RWPE1 (cell line): ENCODE results near the gene HSD17B11.
A peak's percentile ranks its signal among the peaks of the same experiment; 100 is the strongest.

Experiments
- CTCF ChIA-PET: fragments of 350-600 bp; sonication (Branson Sonifier 250); formaldehyde crosslinking; extraction: SDS; loops from one replicate; lab custom pipeline; 2021; lab: Yijun Ruan, JAX
- POLR2A ChIA-PET: fragments of 400-600 bp; formaldehyde crosslinking; extraction: SDS; loops from one replicate; lab custom pipeline; 2020; ENCODE audit warnings: antibody characterized with exemption; ENCODE audit not compliant: low non-redundant PET; lab: Yijun Ruan, JAX
- DNase-seq: peaks from one replicate; pipeline ENCODE4 v3.0.0; 2012; ENCODE audit warnings: low spot score
- H3K27ac ChIP-seq: fragments of 450-650 bp; 2 replicates; pipeline ENCODE4 v1.5.1; 2017
- TF ChIP-seq, protein P1 (sequence below): fragments of 450-650 bp; conservative IDR thresholded peaks from 2 replicates; pipeline ENCODE4 v1.5.1; 2017; ENCODE audit warnings: low read depth, mild to moderate bottlenecking

The HSD17B11 gene

GRCh38 chr4:87377816-87378215 is 13.2 kb downstream of the HSD17B11 start:
- POLR2A ChIA-PET, result no interaction called here
- no peak for DNase-seq
- CTCF ChIA-PET, result no interaction called here
- TF ChIP-seq, protein P1, sequence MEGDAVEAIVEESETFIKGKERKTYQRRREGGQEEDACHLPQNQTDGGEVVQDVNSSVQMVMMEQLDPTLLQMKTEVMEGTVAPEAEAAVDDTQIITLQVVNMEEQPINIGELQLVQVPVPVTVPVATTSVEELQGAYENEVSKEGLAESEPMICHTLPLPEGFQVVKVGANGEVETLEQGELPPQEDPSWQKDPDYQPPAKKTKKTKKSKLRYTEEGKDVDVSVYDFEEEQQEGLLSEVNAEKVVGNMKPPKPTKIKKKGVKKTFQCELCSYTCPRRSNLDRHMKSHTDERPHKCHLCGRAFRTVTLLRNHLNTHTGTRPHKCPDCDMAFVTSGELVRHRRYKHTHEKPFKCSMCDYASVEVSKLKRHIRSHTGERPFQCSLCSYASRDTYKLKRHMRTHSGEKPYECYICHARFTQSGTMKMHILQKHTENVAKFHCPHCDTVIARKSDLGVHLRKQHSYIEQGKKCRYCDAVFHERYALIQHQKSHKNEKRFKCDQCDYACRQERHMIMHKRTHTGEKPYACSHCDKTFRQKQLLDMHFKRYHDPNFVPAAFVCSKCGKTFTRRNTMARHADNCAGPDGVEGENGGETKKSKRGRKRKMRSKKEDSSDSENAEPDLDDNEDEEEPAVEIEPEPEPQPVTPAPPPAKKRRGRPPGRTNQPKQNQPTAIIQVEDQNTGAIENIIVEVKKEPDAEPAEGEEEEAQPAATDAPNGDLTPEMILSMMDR, result no peak
- no peak overlapping the region for H3K27ac ChIP-seq

DNA sequence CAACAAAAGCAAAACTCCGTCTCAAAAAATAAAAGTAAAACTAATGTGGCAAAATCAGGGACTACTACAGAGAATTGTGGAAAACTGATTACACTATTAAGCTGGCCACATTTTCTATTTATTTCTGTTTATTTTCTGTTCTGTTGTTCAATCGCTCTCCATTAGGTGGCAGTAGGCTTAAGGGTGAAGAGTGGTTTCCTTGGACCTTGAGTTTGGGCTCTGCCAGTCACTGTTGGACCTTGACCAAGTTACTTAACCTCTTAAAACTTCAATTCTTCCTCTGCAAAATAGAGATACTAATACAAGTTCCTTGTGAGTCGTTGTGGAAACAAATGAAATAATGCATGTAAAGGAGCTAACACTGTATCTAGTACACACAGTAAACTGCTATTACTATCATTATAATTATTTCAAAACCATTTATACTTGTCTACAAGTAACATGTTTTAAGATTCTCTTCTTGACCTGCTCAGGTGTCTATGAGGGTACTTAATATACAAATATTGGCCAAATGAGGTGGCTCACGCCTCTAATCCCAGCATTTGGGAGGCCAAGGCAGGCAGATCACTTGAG is 15.2 kb downstream of the HSD17B11 start:
- ChIA-PET POLR2A (no interaction called here), CTCF (interaction anchor here (0.6 to 1.7 kb wide), 10 partner anchors 12 to 992 kb away, joined by 3 to 13 read pairs (median 3); no protein-coding TSS in a partner anchor)
- H3K27ac ChIP-seq, result peak overlapping the region; percentile 20; the same call in 1 of the 2 replicates
- DNase-seq, result peak; percentile 27
- TF ChIP-seq, protein P1, result peak; percentile 71

DNA sequence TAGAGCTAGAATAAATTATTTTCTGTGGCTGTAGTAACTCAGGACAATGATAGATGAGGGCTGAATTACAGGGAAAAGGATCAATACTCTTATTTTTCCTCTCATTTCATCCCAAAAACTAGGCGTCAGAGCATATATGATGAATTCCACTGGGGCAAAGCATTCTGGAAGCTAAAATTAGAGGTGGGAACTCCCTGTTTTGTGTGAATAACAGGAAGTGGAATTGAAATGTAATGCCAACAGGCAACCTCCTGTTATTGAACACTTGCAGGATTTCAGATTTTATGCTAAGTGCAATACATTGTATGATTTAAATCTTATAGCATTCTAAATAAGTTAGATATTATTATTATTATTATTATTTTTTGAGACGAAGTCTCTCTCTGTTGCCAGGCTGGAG is 20.9 kb downstream of the HSD17B11 start:
- no peak overlapping the region for H3K27ac ChIP-seq
- CTCF ChIA-PET, result no interaction called here
- TF ChIP-seq, protein P1, result no peak
- POLR2A ChIA-PET, result no interaction called here
- DNase-seq, result no peak

DNA sequence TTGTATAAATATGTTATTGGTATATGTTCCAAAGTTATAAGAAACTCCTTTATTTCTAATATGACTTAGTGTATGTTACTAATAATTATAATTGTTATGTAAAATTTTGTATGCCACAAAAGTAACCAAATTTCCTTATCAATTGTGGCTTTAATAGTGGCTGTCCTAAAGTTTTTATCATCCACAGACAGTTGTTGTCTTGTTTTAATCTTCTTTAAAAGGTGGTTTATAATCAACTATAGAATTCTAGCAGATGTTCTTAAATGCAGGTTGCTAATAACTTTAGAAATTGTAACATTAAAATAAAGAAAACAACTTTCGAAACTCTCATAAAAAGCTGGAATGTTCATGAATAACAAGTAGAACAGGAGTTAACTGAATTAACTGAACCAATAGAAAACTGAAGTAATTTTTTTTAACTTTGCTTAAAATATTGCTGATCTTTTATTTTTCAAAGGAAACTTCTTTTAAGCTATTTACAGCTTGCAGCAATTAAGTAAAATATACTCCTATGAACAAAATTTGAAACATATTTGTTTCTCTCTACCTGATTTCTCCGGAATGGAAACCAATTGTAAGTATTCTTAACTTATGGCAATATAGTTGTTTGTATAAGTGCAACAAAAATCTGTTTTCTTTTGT is 24.3 kb downstream of the HSD17B11 start:
- ChIA-PET POLR2A (no interaction called here), CTCF (no interaction called here)
- no peak overlapping the region for H3K27ac ChIP-seq
- no peak for DNase-seq
- TF ChIP-seq, protein P1, result no peak

DNA sequence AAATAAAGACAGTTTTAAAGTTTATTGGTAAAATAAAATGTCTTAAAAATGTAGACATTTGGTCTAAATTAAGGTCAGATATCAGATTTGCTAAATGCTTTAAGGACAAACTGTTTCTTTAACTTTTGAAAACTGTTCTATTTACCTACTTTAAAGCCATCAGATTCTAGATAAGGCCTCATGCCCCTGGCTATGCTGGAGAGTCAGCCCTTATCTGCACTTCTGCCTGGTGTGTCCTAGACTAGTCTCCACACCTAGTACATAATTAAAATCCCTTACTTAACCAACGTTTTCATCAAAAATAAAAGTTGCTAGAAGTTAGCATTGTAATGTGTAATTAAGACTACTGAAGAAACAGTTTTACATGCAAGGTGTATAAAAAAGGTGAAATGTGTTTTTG is 25.6 kb downstream of the HSD17B11 start:
- no peak for DNase-seq
- POLR2A ChIA-PET, result no interaction called here
- no peak overlapping the region for H3K27ac ChIP-seq
- TF ChIP-seq, protein P1, result no peak
- CTCF ChIA-PET, result no interaction called here

DNA sequence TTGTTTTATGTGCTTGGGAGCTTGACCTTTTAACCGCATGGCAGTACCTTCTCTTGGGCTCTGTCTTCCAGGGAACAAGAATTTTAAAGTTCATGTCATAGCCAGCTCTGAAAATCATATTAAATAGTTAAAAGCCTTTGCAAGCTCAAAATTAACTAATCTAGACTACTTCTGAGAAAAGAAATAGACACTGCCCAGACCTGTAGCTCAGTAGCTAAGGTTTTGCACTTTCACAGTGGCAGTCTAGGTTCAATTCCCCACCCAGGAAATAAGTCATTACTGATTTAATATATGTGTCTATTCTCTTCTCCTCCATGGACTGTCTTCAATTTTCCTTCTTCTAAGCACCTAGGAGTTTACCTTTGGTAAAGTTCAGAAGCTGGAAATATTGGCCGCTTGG is 27.4 kb downstream of the HSD17B11 start:
- no peak for DNase-seq
- ChIA-PET CTCF (interaction anchor here (1.1 to 1.2 kb wide), 2 partner anchors 12 to 485 kb away, joined by 4 read pairs; no protein-coding TSS in a partner anchor), POLR2A (no interaction called here)
- TF ChIP-seq, protein P1, result no peak
- H3K27ac ChIP-seq, result no peak overlapping the region
